ENCODE data around the gene ZNF276.
"Not testable (repeated sequence)": the region's sequence is repeated elsewhere in the genome, so short reads cannot be mapped to it uniquely, and the experiment has no call there.

ZNF276 gene

DNA sequence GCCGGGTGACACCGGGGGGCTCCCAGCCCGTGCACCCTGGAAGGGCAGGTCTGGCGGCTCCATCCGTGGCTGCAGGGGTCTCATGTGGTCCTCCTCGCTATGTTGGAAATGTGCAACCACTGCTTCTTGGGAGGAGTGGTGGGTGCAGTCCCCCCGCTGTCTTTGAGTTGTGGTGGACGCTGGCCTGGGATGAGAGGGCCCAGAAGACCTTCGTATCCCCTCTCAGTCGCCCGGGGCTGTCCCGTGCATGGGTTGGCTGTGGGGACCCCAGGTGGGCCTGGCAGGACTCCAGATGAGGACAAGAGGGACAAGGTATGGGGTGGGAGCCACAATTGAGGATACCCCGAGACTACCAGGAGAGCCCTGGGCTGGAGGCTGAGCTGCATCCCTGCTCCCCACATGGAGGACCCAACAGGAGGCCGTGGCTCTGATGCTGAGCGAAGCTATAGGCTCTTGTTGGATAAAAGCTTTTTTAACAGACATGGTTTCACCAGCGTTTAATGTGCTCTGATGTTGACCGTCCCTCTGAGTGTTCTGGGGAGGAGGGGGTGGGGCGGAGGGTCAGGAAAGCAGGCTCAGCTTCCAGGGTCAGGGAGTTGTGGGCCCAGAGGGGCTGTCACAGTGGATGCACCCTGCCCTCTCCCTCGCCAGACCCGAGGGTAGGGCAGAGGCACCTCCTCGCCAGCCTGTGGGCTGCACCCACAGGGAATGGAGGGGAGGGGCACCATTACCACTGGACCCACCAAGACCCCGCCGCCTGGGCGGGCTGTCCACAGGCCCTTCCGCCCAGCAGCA, 25.3 kb upstream of the ZNF276 start:
- no peak for DNase-seq (ENCODE audit: low read depth, low spot score)

DNA sequence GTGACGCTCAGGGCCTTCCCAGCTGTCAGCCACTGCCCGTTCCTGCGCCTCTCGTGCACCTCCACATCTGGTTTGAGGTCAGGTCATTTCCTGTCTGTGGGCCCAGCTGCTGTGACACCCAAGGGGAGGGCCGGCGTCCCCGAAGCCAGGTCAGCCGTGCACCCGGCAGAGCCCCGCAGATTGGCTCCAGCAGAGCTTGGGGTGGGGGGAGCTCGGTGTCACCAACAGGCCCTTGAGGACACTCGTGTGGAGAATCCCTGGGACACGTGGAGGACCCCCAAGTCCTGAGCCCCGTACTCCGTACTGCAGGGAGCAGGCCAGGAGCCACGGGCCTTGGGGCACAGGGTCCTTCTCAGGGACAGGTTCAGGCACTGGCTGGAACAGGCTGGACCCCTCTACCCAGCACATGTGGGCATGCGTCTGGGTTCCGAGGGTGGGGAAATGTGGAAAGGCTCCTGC, 24.6 kb upstream of the ZNF276 start:
- DNase-seq (ENCODE audit: low read depth, low spot score): no peak

DNA sequence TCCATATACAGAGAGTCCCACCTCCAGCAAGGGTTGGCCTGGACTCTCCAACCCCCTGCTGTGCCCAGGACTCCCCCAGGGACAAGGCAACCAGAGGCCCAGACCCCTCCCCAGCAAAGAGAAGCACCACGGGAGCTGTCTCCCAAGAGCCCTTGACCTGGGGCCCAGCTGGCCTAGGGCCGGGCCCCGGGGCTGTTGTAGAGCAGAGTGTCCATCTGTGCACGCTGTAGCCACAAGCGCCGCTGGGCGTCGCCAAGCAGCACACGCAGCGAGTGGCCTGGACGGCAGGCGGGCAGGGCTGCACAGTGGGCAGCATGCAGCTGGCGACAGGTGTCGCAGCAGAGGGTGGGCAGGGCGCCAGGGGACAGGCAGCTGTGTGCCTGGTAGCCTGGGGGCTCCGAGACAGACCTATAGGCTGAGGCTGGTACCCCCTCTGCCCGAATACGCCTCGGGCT, 24.1 kb upstream of the ZNF276 start:
- DNase-seq (ENCODE audit: low read depth, low spot score): no peak

GRCh38 chr16:89697616-89698331, 23.6 kb upstream of the ZNF276 start:
- DNase-seq (ENCODE audit: low read depth, low spot score): no peak

DNA sequence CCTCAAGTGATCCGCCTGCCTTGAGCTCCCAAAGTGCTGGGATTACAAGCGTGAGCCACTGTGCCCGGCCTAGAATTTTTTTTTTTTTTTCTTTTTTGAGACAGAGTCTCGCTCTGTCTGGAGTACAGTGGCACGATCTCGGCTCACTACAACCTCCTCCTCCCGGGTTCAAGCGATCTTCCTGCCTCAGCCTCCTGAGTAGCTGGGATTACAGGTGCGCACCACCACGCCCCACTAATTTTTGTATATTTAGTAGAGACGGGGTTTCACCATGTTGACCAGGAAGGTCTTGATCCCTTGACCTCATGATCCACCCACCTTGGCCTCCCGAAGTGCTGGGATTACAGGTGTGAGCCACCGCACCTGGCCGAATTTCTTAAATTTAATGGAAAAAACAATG, 22.6 kb upstream of the ZNF276 start:
- not testable (repeated sequence) for DNase-seq (ENCODE audit: low read depth, low spot score)

GRCh38 chr16:89699629-89700099, 21.7 kb upstream of the ZNF276 start:
- DNase-seq (ENCODE audit: low read depth, low spot score): not testable (repeated sequence)

- DNase-seq (ENCODE audit: low read depth, low spot score): peak; percentile 99
These were observed 21.2 kb upstream of the ZNF276 start for GRCh38 chr16:89700100-89700648.

DNA sequence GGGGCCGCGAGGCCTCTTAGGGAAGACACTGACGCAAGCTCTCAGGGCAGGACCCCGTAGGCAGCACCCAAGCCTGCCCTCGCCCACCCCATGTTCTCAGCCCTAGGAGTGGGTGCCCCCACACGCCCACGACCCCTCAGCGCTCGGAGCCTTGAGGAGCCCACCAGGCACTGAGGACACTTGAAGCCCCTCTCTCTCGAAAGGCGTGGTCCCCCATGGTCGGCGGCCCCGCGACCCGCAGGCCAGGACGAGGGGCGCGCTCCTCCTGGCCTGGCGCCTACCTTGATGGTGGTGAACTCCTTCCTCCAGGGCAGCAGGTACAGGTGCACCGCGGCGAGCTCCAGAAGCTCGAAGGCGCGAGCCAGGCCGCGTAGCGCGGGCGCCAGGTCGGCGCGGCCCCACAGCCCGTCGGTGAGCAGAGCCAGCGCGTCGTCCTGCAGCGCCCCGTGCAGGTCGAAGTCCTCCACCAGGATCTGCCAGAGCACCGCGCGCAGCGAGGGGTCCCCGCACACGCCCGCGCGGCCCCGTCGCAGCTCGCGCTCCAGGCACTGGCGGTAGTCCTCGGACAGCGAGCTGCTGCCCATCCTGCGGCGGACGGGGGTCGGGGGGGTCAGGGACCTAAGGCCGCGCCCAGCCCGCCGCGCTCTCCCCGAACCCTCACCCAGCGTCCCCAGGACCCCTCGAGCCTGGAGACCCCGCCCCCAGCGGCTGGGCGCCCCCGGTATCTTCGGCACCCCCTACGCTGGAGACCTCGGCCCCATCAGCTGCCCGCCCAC, 20.5 kb upstream of the ZNF276 start:
- DNase-seq (ENCODE audit: low read depth, low spot score): peak; percentile 73

- peak; percentile 96 for DNase-seq (ENCODE audit: low read depth, low spot score)
These were observed 19.6 kb upstream of the ZNF276 start, which contains the start of gene SPATA2L for GRCh38 chr16:89701425-89702406. Gene SPATA2L (minus strand): TSS chr16:89701705. CDS start chr16:89701232, 473 bp downstream.

GRCh38 chr16:89704281-89704680, 17.1 kb upstream of the ZNF276 start:
- peak; percentile 0 for DNase-seq (ENCODE audit: low read depth, low spot score)

DNA sequence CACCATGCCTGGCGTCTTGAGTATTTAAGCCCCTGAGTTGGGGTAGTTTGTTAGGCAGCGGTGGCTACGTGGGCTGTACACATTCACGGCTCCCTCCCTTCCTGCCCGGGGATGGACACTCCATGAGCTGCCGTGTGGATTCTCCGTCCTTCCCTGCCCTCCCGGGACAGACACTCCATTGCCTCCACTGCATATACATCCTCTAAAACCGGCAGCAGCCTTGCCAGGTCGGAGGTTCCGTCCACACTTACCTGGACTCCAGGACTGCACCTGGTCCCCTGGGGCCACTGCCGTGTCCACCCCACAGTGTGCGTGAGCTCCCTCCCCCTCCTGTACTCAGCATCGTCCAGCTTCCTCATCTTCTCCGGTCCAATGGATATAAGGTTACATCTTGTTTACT, 16.3 kb upstream of the ZNF276 start:
- peak; percentile 0 for DNase-seq (ENCODE audit: low read depth, low spot score)

DNA sequence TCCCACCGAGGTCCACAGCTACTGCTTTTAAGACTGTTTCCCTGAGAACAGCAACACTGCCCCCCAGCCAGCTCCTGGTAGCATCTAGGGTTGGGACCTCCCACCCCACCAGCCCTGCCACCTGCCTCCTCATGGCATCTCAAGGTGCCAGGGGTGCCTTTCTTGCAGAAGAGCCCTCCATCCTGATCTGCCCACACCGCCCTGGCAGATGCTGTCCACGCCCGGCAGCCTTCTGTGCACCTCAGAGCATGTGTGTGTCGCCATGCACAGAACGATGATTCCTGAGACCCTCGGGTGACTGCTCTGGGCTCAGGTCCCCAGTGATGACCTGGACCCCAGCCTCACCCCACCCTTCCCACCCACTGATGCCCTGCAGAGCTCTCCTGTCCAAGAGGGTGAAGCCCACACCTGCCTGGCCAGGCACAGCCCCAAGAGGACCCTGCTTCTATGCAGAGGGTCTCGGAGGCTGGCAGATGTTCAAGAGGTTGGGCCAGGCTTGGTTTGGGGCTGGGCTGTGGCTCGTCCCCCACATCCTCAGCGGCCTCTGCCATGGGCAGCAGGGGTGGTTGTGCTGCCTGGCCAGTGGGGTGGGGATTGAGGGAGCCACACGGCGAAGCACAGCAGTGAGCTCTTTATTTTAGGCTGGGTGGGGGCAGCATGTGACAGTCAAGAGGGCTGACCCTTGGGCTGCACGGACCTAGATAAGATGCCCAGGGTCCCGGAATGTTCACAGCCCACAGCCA, 14.6 kb upstream of the ZNF276 start:
- DNase-seq (ENCODE audit: low read depth, low spot score): no peak

DNA sequence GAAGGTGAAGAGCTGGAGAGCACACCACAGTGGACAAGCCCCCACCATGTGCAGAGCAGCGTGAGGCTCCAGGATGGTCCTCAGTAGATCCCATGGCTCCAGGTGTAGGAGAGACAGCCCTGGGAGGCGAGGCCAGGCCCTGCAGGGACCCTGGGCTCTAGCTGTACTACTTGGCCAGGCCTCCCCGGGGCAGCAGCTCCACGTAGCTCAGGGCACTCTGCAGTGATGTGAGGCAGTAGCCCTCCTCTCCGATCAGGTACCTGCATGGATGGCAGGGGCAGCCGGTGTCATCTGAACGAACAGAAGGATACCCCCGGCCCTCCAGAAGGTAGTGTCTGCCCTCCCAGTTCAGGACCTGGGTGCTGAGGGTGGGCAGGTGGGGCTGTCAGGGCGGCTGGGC, 13.6 kb upstream of the ZNF276 start:
- DNase-seq (ENCODE audit: low read depth, low spot score): no peak

- no peak for DNase-seq (ENCODE audit: low read depth, low spot score)
These were observed 12.8 kb upstream of the ZNF276 start for GRCh38 chr16:89708481-89708931.

GRCh38 chr16:89709166-89709565, 12.2 kb upstream of the ZNF276 start:
- no peak for DNase-seq (ENCODE audit: low read depth, low spot score)

DNA sequence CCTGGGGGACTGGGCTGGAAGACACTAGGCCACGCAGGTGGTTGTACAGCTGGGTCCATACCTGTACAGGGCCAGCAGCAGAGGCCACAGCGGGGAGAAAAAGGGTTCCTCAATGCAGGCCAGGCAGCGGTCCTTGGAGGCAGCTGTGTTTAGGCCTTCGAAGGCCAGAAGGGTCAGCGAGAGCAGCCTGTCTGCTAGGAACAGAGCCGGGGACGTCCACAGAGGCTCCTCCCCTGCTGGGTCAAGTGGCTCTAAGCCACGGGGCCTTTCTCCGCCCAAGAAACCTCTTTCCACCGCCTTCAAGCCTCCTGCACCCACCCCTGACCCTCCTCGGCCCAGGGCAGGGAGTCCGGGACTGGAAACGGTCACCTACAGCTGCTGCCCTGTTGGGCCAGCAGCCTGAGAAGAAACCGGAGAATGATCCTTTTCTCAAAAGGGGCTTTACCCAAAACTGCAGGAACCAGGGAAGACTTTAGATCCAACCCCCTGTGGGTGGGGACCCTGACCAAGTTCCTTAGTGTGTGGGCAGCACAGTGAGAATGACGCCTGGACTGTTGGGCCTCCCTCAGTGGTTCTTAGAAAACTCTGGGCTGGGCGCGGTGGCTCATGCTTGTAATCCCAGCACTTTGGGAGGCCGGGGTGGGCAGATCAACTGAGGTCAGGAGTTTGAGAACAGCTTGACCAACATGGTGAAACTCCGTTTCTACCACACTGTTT, 11.5 kb upstream of the ZNF276 start:
- no peak for DNase-seq (ENCODE audit: low read depth, low spot score)

DNA sequence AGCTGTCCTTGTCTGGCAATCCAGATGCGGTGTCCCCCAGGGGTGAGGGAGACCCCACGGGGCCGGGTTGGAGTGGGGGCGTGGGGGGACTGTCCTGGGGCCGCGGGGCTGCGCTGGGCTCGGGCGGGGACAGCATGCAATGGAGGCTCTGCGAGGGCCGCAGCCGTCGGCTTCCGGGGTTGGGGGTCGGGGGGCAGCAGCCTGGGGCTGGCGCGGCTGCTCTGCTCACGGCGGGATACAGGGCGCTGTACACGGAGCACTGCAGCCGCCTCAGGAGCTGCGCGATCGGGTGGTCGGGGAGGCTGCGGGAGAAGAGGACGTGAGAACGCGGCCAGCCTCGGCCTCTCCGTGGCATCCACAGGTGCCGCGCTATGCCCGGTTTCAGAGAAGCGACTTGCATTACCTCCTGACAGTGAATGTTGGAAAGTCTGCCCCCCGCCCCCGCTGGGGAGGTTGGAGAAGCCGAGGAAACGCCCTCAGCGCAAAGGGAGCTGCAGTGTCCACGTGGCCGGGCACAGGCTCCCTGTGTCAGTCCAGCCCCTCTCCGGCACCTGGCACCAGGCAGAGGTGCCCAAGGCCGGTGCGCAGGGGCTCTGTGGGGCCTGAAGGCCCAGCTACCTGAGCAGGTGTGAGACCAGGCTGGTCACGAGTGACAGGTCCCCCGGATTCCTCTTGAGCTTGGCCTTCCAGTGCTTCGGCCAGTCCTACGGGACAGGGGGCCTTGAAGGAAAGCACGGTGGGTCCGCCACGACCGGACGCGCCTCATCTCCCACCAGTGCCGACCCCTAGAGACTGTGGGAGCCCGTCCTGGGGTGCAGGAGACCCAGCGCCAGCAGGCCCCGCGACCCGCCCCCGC, 10.4 kb upstream of the ZNF276 start:
- DNase-seq (ENCODE audit: low read depth, low spot score): no peak
